ENCODE data around the gene PTGIS.

DNA sequence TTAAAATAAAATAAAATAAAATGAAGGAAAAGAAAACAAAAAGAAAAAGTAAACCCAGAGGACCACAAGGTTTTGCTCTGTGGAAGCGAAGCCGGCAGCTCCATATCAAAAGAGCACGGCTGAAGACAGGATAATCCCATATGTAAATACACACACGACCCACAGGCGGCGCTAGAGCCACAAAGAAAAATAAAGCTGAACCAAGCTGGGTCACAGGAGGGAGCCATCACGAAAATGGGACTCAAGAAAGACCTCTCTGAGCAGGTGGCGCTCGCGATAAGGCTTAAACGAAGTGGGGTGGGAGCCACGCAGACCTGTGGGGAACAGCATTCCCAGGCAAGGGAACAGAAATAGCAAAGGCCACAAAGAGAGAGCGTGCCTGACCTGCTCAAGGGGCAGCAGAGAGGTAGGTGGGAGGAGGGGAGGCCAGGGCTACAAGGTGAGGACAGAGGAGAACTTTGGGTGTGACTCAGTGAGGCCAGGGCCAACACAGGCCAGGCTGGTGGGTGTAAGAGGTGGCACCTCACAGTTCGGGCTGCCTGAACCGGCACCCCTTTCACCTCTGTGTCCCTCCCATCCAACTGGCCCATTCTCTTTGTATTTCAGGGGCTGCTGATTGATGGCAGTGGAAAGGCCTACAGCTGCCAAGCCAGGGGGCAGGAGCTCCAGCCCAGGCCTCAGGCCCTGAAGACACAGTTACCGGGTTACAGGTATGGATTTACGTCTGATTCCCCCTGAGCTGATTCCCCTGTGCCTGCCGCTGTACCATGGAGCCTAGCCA is 26.0 kb downstream of the PTGIS start:
- TF ChIP-seq POLR2A (IDR thresholded peaks at IDR 0.05; ENCODE audit: low read depth, low read length): no peak
- TF ChIP-seq POLR2AphosphoS5 (IDR thresholded peaks at IDR 0.05; ENCODE audit: low read depth, low read length): no peak
